ENCODE measurements around the gene ZHX3.

Gene ZHX3

DNA sequence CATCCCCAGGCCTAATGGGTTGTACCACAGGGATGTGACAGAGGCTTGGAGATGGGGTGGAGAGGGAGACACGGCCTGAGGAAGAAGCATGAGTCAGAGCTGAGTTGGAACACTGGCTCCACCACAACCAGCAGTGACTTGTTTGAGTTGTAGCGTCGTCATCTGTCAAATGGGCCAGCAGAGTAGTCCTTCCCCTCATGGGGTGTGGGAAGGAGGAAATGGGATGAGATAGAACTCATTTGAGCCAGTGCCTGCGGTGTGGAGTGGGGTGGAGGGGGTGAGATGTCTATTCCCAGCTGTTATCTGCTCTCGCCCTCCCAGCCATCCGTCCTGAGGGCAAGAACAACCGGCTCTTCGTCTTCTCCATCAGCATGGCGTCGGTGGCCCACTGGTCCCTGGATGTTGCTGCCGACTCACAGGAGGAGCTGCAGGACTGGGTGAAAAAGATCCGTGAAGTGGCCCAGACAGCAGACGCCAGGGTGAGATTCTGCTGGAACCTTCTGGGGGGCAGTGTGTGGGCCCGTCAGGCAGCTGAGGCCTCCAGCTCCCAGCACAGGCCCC is 147.7 kb downstream of the ZHX3 start:
- no peak overlapping the region for H3K4me3 ChIP-seq (ENCODE audit: low read depth in 1 of 2, low read length in 1 of 2)
- H3K9me3 ChIP-seq, result no peaks in the 10 kb centered on the region
- no peaks in the 10 kb centered on the region for H3K4me1 ChIP-seq (ENCODE audit: control insufficient read depth in 1 of 2, insufficient read depth in 1 of 2, low read depth in 1 of 2, low read length in 1 of 2)
- TF ChIP-seq, protein P1, sequence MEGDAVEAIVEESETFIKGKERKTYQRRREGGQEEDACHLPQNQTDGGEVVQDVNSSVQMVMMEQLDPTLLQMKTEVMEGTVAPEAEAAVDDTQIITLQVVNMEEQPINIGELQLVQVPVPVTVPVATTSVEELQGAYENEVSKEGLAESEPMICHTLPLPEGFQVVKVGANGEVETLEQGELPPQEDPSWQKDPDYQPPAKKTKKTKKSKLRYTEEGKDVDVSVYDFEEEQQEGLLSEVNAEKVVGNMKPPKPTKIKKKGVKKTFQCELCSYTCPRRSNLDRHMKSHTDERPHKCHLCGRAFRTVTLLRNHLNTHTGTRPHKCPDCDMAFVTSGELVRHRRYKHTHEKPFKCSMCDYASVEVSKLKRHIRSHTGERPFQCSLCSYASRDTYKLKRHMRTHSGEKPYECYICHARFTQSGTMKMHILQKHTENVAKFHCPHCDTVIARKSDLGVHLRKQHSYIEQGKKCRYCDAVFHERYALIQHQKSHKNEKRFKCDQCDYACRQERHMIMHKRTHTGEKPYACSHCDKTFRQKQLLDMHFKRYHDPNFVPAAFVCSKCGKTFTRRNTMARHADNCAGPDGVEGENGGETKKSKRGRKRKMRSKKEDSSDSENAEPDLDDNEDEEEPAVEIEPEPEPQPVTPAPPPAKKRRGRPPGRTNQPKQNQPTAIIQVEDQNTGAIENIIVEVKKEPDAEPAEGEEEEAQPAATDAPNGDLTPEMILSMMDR (IDR thresholded peaks at IDR 0.05), result no peak
- H3K36me3 ChIP-seq, result no peaks in the 10 kb centered on the region
- peaks cover 47% of the 10 kb centered on the region for H3K27me3 ChIP-seq
- no peak overlapping the region for H3K27ac ChIP-seq

DNA sequence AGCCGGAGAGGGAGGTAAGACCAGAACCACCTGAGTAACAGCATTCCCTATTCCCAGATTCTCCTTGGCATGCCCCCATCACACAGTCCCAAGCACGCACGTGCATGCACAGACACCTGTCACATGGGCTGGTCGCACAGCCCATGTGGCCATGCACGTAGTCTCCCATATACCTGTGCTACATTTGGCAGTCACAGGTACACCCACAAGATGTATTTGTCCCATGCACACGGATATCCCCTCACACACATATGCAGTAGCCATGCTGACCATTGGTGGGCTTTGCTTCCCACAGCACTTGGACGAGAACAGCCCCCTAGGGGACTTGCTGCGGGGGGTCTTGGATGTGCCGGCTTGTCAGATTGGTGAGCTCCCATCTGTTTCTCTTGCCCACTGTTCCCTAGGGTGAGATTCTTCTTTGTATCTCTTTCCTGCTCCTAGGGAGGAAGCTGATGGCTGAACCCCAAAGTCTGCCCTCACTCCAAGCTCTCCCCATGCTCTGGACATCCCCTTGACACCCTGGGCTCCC is 148.3 kb downstream of the ZHX3 start:
- TF ChIP-seq, protein P1 (IDR thresholded peaks at IDR 0.05), result no peak
- Histone ChIP-seq H3K36me3 (no peaks in the 10 kb centered on the region), H3K4me1 (ENCODE audit: control insufficient read depth in 1 of 2, insufficient read depth in 1 of 2, low read depth in 1 of 2, low read length in 1 of 2) (no peaks in the 10 kb centered on the region), H3K4me3 (ENCODE audit: low read depth in 1 of 2, low read length in 1 of 2) (no peak overlapping the region), H3K27ac (no peak overlapping the region), H3K27me3 (peaks cover 52% of the 10 kb centered on the region), H3K9me3 (no peaks in the 10 kb centered on the region)

DNA sequence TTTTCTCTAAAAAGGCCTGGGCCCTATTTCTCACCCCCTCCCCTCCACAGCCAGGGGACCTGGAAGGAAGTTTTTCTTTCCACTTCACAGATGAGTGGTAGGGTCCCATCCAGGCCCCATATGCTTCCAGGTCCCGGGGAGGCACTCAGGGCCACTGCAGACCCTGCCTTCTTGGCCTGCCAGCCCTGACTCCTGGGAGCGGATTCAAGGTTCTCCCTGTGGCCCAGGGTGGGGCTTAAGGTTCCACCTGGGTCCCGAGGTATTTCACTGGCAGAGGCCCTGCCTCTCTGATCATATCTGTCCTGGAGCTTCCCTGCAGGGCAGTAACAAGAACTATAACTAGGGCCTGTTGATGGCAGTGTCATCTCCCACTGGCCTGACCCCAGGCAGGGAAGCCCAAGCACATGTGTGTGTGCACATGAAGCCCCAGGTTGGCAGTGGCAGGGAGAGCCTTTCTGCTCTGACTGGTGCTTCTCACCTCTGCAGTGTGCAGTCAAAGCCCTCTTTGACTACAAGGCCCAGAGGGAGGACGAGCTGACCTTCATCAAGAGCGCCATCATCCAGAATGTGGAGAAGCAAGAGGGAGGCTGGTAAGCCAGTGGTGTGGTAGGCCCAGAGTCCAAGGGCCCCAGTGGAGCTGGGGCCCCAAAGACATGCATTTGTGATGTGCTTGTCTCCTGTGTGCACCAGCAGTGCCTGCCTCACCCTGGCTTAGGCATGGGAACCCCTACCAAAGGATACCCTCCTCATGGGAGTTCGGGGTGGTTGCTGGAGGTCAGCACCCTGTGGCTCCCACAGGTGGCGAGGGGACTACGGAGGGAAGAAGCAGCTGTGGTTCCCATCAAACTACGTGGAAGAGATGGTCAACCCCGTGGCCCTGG is 149.0 kb downstream of the ZHX3 start:
- TF ChIP-seq, protein P1 (IDR thresholded peaks at IDR 0.05), result no peak
- H3K27ac ChIP-seq, result no peak overlapping the region
- H3K36me3 ChIP-seq, result no peaks in the 10 kb centered on the region
- peaks cover 52% of the 10 kb centered on the region for H3K27me3 ChIP-seq
- H3K4me1 ChIP-seq (ENCODE audit: control insufficient read depth in 1 of 2, insufficient read depth in 1 of 2, low read depth in 1 of 2, low read length in 1 of 2), result no peaks in the 10 kb centered on the region
- H3K4me3 ChIP-seq (ENCODE audit: low read depth in 1 of 2, low read length in 1 of 2), result no peak overlapping the region
- H3K9me3 ChIP-seq, result no peaks in the 10 kb centered on the region

DNA sequence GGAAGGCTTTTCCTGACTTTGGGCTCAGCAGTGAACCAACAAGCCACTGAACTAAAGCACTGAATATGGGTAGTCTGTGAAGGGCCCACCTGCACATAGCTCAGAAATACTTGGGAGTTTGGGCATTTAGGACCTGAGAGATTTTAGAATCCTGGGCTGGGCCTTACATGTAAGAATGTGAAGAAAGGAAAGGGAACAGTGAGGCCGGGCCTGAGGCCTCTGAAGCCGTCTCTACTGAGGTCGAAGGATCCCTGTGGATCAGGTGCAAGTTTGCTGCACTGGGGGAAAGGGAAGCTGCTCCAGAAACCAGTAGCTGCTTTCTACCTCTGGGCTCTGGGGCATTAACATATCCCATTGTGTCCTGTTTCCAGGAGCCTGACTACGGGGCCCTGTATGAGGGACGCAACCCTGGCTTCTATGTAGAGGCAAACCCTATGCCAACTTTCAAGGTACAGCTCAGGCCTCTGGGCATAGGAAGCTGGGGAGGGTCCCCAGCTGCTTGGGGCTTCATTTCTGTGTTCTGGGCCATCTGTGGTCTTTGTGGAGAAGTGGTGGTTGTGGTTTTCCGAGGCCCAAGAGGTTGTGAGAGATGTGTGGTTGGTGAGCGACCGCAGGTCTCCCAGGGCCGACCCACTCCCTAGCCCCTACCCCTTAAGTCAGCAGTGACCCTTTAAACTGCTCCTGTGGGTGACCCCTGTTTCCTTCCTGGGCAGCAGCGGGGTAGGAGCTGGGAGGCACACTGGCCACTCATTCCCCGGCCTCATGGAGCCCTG is 149.9 kb downstream of the ZHX3 start:
- Histone ChIP-seq H3K27ac (no peak overlapping the region), H3K27me3 (peaks cover 52% of the 10 kb centered on the region), H3K36me3 (no peaks in the 10 kb centered on the region), H3K9me3 (no peaks in the 10 kb centered on the region), H3K4me3 (ENCODE audit: low read depth in 1 of 2, low read length in 1 of 2) (no peak overlapping the region), H3K4me1 (ENCODE audit: control insufficient read depth in 1 of 2, insufficient read depth in 1 of 2, low read depth in 1 of 2, low read length in 1 of 2) (no peaks in the 10 kb centered on the region)
- TF ChIP-seq, protein P1 (IDR thresholded peaks at IDR 0.05), result no peak

DNA sequence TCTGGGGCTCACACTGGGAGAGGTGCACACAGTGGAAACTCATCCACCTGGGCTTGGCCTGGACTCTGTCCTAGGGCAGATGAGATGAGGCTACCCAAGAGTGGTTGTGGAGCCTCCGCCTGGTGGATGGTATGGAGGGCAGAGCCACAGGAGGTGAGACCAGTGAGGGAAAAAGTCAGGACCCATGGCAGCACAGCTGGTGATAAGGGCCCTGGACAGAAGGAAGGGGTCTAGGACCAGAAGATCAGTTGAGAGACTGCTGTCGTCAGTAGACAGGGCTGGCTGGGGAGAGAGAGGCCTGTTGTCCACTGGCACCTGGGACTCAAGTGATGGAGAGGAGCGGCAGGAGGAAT is 150.4 kb downstream of the ZHX3 start:
- peaks cover 52% of the 10 kb centered on the region for H3K27me3 ChIP-seq
- H3K36me3 ChIP-seq, result no peaks in the 10 kb centered on the region
- TF ChIP-seq, protein P1 (IDR thresholded peaks at IDR 0.05), result no peak
- H3K4me1 ChIP-seq (ENCODE audit: control insufficient read depth in 1 of 2, insufficient read depth in 1 of 2, low read depth in 1 of 2, low read length in 1 of 2), result no peaks in the 10 kb centered on the region
- H3K4me3 ChIP-seq (ENCODE audit: low read depth in 1 of 2, low read length in 1 of 2), result no peak overlapping the region
- no peak overlapping the region for H3K27ac ChIP-seq
- no peaks in the 10 kb centered on the region for H3K9me3 ChIP-seq

All from neutrophil (primary cell).